ENCODE data around the gene IVL.

Gene IVL

GRCh38 chr1:152953761-152954160, 45.4 kb downstream of the IVL start:
- DNase-seq: no peak

- DNase-seq: no peak
Observed at GRCh38 chr1:152954436-152954835, 46.1 kb downstream of the IVL start.

- no peak for DNase-seq
Observed at GRCh38 chr1:152957561-152957960, 49.2 kb downstream of the IVL start.

DNA sequence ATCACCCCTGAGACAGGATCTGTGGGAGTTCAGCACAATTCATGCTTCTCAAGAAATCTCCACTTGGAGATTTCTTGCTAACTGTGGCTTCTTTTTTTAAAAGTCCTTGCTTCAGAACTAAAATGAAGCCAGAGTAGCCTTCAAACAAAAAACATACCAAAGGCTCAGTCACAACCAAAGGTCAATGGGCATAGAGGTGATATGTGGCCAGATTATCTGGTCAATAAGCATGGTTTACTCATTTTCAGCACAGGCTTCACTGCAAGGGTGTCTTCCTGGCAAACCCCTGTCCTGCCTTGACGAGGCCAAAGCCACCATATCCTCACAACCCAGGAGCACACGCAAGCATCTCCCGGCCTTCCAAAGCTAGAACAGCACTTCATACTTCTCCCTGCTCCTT, 50.9 kb downstream of the IVL start:
- DNase-seq: no peak

DNA sequence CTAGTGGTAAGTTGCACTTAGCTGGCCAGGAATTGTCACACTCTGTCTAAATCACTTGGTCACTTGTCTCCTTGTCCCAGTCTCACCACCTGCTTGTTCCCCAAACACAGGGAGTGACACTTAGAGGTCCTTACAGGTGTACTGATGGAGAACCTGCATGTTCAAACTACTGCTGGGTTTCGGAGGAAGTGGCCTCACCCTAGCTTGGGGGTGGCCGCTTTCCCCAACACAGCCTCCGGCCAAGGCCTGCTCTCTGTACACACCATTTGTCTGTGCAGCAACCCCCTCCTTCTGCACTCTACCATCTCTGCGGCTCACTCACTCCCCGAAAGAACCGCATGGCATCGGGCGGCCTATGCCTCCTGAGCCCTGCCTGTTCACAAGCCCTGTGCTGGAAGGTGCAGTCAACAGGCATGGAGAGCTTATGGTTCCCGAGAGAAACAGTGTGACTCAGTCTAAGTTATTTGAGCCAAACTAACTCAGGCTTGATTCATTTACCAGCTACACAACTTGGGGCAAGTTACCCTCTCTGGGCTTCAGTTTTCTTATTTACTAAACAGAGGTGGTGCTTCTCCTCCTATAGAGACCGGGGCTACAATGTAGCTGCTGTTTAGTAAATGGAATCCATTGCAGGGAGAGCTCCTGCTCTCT, 51.6 kb downstream of the IVL start:
- DNase-seq: no peak

DNA sequence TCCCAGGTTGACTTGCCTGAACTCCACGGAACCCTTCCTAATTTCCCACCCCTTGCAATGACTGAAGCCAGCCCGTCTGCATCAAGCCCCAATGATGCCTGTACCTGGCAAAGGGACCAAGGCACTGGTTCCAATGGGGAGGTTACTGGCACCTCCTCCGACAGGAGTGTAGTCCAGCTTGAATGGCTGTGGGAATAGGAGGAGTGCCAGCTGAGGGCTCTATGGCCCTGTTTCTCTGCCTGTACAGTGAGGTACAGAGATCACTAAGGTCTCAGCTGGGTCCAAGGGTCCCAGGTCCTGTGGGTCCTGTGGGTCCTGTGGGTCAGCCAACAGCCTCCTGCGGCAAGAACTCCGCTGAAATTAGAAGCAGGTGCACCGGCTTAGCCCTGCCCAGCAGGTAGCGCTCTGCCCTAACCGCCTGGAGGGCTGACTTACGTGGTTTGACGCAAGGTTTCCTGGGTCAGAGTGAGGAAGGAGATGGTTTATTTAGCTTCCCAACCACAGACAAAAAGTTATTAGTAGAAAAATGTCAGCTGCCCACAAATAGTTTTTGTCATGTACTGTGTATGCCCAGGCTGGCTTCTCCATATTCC, 52.2 kb downstream of the IVL start:
- DNase-seq: no peak
